ENCODE results near the gene RGL4. TPM values are rescaled to one million over a fixed set of nuclear protein-coding genes. Genes with fewer than 3 reads are reported as not detected.
"Not testable (repeated sequence)": the region's sequence is repeated elsewhere in the genome, so short reads cannot be mapped to it uniquely, and the experiment has no call there.

The RGL4 gene
- total RNA-seq: not detected

GRCh38 chr22:23690713-23691112 is at the start of gene RGL4:
Gene RGL4 (plus strand): TSS chr22:23691013. CDS start chr22:23692031, 1,018 bp downstream.
- DNase-seq (ENCODE audit: low spot score in 2 of 2) (no peak), FAIRE-seq (no peak)

GRCh38 chr22:23646526-23646925 is 44.3 kb upstream of the RGL4 start:
- FAIRE-seq; DNase-seq (ENCODE audit: low spot score in 2 of 2): not testable (repeated sequence)

- DNase-seq (ENCODE audit: low spot score in 2 of 2) (no peak), FAIRE-seq (no peak)
These were observed 41.7 kb upstream of the RGL4 start for GRCh38 chr22:23649071-23649501.

- no peak for FAIRE-seq
- DNase-seq (ENCODE audit: low spot score in 2 of 2): no peak
These were observed 39.1 kb upstream of the RGL4 start for GRCh38 chr22:23651676-23652075.

GRCh38 chr22:23652286-23652685 is 38.5 kb upstream of the RGL4 start:
- DNase-seq (ENCODE audit: low spot score in 2 of 2) (no peak), FAIRE-seq (no peak)

- DNase-seq (ENCODE audit: low spot score in 2 of 2): no peak
- FAIRE-seq: no peak
These were observed 38.1 kb upstream of the RGL4 start for GRCh38 chr22:23652711-23653110.

- DNase-seq (ENCODE audit: low spot score in 2 of 2): no peak
These were observed 34.8 kb upstream of the RGL4 start for GRCh38 chr22:23655891-23656475.

GRCh38 chr22:23657727-23658126 is 33.1 kb upstream of the RGL4 start:
- DNase-seq (ENCODE audit: low spot score in 2 of 2): no peak
- FAIRE-seq: no peak

More at GRCh38 chr22:23655891-23656475, 34.8 kb upstream of the RGL4 start:
- FAIRE-seq: no peak

- not testable (repeated sequence) for FAIRE-seq; DNase-seq (ENCODE audit: low spot score in 2 of 2)
These were observed 30.4 kb upstream of the RGL4 start for GRCh38 chr22:23660381-23660780.

GRCh38 chr22:23670378-23671295 is 20.2 kb upstream of the RGL4 start:
- no peak for DNase-seq (ENCODE audit: low spot score in 2 of 2)
- FAIRE-seq: no peak

GRCh38 chr22:23671387-23671786 is 19.4 kb upstream of the RGL4 start:
- not testable (repeated sequence) for FAIRE-seq

GRCh38 chr22:23672307-23673049 is 18.3 kb upstream of the RGL4 start:
- FAIRE-seq; DNase-seq (ENCODE audit: low spot score in 2 of 2): not testable (repeated sequence)

More at GRCh38 chr22:23671387-23671786, 19.4 kb upstream of the RGL4 start:
- not testable (repeated sequence) for DNase-seq (ENCODE audit: low spot score in 2 of 2)

GRCh38 chr22:23673050-23673620 is 17.7 kb upstream of the RGL4 start:
- no peak for FAIRE-seq
- no peak for DNase-seq (ENCODE audit: low spot score in 2 of 2)

GRCh38 chr22:23673826-23674690 is 16.8 kb upstream of the RGL4 start:
- peak in 1 of 2 donors; percentile 46 for DNase-seq (ENCODE audit: low spot score in 2 of 2)
- no peak for FAIRE-seq

GRCh38 chr22:23674886-23675501 is 15.8 kb upstream of the RGL4 start:
- not testable (repeated sequence) for FAIRE-seq; DNase-seq (ENCODE audit: low spot score in 2 of 2)

GRCh38 chr22:23675502-23676415 is 15.1 kb upstream of the RGL4 start:
- FAIRE-seq: no peak
- no peak for DNase-seq (ENCODE audit: low spot score in 2 of 2)

- DNase-seq (ENCODE audit: low spot score in 2 of 2); FAIRE-seq: not testable (repeated sequence)
These were observed 13.7 kb upstream of the RGL4 start for GRCh38 chr22:23676841-23677700.

Data from frontal cortex (tissue), 4 donors.